HG03108 (cell line): ENCODE data around the gene SLC31A2.

ENCODE experiments used
- ATAC-seq: cut with Tn5 transposase; IDR thresholded peaks from one replicate; pipeline ENCODE4 v1.9.1; 2021; ENCODE audit warnings: moderate library complexity; ENCODE audit not compliant: unreplicated experiment

Gene SLC31A2

DNA sequence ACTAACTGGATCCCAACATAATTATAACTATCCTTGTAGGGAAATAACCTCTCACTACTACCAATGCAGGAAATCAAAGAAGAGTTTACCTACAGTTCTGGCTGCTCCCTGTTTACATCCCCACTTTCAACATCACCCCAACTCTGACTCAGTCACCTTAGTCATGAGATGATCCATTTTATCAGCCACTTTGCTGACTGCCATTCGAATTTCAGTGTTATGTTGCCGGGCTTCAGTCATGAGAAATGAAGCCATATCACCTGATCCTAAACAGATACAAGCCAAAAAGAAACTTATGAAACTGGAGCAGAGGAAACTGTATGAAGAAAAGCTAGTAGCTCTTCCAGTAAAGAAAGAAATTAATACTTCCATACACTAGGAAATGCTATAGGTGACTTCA, 33.7 kb downstream of the SLC31A2 start:
- ATAC-seq = no peak

DNA sequence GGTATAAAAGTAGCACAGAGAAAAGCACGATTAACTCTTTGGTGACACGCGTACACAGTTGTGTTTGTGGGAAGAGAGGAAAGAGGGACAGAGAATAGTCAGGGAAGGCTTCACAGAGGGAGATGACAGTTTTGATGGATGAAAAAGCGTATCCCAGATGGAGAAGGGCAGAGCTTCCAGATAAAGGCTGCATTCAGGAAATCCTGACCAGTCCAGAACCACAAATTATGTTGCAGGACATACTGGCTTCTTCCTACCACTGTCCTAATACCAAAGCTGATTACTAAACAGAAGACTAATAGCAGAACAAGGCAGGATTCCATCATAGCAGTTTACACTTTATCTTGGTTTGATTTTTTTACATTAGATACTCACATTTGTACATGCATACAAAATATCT, 34.5 kb downstream of the SLC31A2 start:
- no peak for ATAC-seq

DNA sequence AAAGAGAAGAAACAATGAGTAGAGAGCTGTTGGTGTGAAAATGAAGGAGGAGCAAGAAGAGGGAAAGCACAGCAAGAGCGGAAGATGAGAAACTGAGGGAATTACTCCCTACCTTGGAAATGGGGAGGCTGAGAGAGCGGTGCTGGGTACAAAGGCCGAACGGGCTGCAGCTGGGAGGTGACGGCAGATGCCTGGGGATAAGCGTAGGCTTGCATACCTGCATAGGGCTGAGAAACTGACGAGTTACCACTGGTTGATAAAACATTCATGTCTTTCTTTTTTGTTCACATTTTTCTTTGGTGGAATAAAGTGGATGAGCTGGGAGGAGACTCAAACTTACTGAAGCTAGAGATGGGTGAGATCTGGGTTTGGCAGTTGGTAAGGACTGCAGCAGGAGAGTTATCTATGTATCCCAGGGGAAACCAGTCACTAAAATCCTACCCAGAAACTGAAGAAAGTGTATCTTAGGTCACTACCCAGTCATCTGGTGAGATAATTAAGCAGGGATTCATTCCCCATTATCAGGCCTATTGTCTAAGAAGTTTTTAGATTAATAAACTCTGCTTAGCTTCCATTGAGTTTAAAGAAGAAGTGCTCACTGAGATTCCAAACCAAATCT, 35.4 kb downstream of the SLC31A2 start:
- no peak for ATAC-seq

DNA sequence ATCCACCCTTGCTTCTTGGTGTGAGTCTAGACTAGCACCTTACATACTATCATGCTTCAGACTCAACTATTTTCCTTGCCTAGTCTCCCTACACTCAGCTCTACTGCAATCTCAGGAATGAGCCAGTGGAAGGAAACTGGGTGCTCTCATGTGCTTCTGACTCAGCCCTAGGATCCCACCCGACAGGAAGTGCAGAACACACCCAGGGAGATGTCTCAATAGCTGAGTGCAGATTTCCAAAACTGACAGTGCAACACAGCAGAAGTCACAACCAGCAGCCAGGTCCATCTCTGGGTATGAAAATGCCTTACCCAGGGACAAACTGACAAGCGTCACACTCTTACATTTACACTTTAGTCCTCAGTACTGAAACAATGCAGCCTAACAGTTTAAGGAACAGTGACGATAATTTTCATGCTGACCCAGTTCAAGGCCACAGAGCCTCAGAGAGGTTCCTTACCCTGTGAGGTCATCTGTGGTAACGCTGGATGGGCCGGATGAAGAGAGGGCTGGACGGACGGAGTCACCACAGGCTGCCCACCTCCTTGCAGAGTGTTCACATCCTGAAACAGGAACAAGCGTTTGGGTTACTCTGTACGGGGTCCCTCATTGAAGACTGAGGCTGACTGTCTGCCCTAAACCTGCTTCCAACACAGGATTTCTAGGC, 37.3 kb downstream of the SLC31A2 start:
- no peak for ATAC-seq

DNA sequence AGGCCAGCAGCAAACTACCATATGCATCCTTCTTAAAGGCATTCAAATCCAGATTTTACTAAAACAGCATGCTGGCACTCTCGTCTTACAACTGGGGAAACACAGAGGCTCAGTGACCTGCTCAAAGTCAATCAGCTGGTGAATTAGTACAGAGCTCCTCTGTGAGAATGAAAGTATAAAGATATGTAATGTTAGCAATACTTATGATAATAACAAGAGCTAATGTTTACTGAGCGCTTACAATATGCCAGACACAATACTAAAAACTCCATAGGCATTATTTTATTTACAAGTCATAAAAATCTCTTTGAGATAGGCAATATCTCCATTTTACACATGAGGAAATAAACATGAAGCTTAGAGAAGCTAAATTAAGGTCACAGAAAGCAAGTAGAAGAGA, 41.6 kb downstream of the SLC31A2 start:
- no peak for ATAC-seq

DNA sequence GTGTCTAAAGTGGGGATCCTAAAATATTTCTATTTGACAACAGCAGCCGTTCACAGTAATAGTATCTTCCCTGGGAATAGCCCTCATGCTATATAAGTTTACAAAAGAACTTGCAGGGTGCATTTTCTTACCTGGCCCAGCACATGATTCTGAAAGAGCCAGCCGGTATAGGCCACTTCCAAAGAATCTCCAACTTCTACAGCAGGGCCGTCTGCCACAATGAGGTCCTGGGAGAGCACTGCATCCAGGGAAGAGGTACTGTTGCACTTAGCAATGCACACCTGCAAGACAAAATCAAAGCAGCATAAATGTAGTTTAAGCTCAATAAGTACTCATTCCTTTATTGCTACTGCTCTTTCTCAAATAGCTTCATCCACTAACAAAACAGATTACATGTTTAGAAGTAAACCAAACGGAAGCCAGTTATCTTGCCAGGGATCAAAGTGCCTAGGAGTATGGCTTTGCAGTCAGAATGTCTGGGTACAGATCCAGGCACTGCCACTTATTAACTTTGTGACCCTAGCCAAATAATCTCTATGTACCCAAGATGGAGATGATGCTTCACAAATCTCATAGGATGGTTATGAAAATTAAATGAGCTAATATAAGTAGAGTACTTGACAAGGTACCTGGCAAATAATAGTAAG, 49.0 kb downstream of the SLC31A2 start:
- no peak for ATAC-seq

DNA sequence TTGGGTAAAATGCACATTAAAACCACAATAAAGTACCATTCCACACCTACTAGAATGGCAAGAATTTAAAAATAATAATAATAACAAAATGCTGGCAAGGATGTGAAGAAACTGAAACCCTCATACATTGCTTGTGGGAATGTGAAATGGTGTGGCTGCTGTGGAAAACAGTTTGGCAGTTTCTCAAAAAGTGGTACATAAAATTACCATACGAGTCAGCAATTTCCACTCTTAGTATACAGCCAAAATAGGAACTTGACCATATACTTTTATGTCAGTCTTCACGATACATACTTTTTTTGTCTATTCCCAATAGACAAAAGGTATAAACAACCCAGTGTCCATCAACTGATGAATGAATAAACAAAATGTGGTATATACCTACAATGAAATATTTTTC, 54.6 kb downstream of the SLC31A2 start:
- ATAC-seq = no peak

DNA sequence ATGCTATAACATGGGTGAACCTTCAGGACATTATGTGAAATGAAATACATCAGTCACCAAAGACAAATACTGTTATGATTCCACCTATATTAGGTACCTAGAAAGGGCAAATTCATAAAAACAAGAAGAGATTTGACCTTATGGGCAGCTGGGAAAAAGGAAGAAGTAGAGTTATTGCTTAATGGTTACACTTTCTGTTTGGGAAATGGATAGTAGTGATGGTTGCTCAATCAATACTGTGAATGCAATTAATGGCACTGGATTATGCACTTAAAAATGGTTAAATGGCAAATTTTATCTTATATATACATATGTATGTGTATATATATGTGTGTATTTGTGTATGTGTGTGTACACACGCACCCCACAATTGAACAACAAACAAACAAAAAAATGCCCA, 55.1 kb downstream of the SLC31A2 start:
- ATAC-seq = no peak

DNA sequence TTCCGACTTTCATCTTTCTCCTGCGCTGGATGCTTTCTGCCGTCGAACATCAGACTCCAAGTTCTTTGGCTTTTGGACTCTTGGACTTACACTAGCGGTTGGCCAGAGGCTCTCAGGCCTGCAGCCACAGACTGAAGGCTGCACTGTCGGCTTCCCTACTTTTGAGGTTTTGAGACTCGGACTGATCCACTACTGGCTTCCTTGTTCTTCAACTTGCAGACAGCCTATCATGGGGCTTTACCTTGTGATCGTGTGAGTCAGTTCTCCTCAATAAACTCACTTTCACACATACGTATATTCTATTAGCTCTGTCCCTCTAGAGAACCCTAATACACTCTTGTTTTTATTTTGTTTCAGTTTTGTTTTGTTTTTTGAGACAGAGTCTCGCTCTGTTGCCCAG, 60.0 kb downstream of the SLC31A2 start:
- ATAC-seq = no peak
